Activated CD4-positive, alpha-beta memory T cell treated with anti-CD3 and anti-CD28 coated beads, Interleukin-2, amount 10 ng/mL, durations not matched to agents 7 days and 5 days (primary cell): ENCODE data around the gene MSANTD2. TPM values are rescaled to one million over a fixed set of nuclear protein-coding genes. Genes with fewer than 3 reads are reported as not detected.

Experiments used
- CTCF ChIA-PET: fragments of 350-600 bp; sonication (Branson Sonifier 250); formaldehyde crosslinking; loops from one replicate; lab custom pipeline; 2021; ENCODE audit warnings: antibody characterized with exemption, inconsistent platforms; lab: Charles Lee
- POLR2A ChIA-PET: fragments of 350-600 bp; sonication (Branson Sonifier 250); formaldehyde crosslinking; loops from one replicate; lab custom pipeline; 2021; ENCODE audit warnings: antibody characterized with exemption; lab: Charles Lee
- DNase-seq: peaks from one replicate; pipeline ENCODE4 v3.0.0-alpha.2; 2020
- H3K27ac Mint-ChIP-seq: one replicate; pipeline ENCODE4 v1.8.0; 2021; ENCODE audit warnings: mild to moderate bottlenecking, mixed read lengths
- H3K27me3 Mint-ChIP-seq: one replicate; pipeline ENCODE4 v1.8.0; 2021; ENCODE audit warnings: mixed read lengths
- H3K36me3 Mint-ChIP-seq: one replicate; pipeline ENCODE4 v1.8.0; 2021; ENCODE audit warnings: low read depth, mixed read lengths
- H3K4me1 Mint-ChIP-seq: one replicate; pipeline ENCODE4 v1.8.0; 2021; ENCODE audit warnings: mixed read lengths
- H3K4me3 Mint-ChIP-seq: one replicate; pipeline ENCODE4 v1.8.0; 2021; ENCODE audit warnings: mild to moderate bottlenecking, mixed read lengths
- H3K9me3 Mint-ChIP-seq: one replicate; pipeline ENCODE4 v1.8.0; 2021; ENCODE audit warnings: mixed read lengths
- total RNA-seq, 2 experiments: library from RNA; stranded (reverse); gene quantifications; one replicate each; pipeline ENCODE4 v1.2.3, GENCODE V29; 2021

Gene MSANTD2
- total RNA-seq, 2 experiments from 2014 or later: 9.4 to 10.4 TPM

- Mint-ChIP-seq H3K27ac (no peak overlapping the region), H3K4me1 (peaks cover 11% of the 10 kb centered on the region), H3K9me3 (no peaks in the 10 kb centered on the region), H3K27me3 (peaks cover 56% of the 10 kb centered on the region), H3K36me3 (no peaks in the 10 kb centered on the region), H3K4me3 (no peak overlapping the region)
- POLR2A ChIA-PET: interaction anchor here (0.5 kb wide), 1 partner anchor 38 kb away, joined by 4 read pairs; no protein-coding TSS in a partner anchor
- no peak for DNase-seq
- CTCF ChIA-PET: interaction anchor here (0.6 to 1.9 kb wide), 3 partner anchors 48 to 148 kb away, joined by 3 to 5 read pairs (median 3); no protein-coding TSS in a partner anchor
Measured at GRCh38 chr11:124717421-124717785, 82.8 kb downstream of the MSANTD2 start.

- Mint-ChIP-seq H3K36me3 (no peaks in the 10 kb centered on the region), H3K9me3 (no peaks in the 10 kb centered on the region), H3K27ac (no peak overlapping the region), H3K4me3 (no peak overlapping the region), H3K4me1 (peaks cover 11% of the 10 kb centered on the region), H3K27me3 (peaks cover 48% of the 10 kb centered on the region)
- CTCF ChIA-PET: interaction anchor here (1.4 to 1.9 kb wide), 2 partner anchors 48 to 149 kb away, joined by 3 to 5 read pairs; no protein-coding TSS in a partner anchor
- POLR2A ChIA-PET: no interaction called here
- DNase-seq: no peak
Measured at GRCh38 chr11:124716591-124716990, 83.6 kb downstream of the MSANTD2 start.

Other genes starting within 250 kb of the MSANTD2 start
- not detected for gene OR8A1, start 230.4 kb downstream of the MSANTD2 start, total RNA-seq
- not detected for gene PANX3, start 189.0 kb downstream of the MSANTD2 start, total RNA-seq
- gene TBRG1, start 177.5 kb downstream of the MSANTD2 start, total RNA-seq: 10 to 100 TPM; 41.4 to 50.6 TPM
- gene SIAE, start 126.7 kb downstream of the MSANTD2 start, total RNA-seq: 1 to 10 TPM; 5.1 to 8.2 TPM
- 1 to 10 TPM; 3.4 to 3.8 TPM for gene SPA17, start 126.5 kb downstream of the MSANTD2 start, total RNA-seq
- 1 to 10 TPM; 7.3 to 8.4 TPM for gene NRGN, start 60.5 kb downstream of the MSANTD2 start, total RNA-seq
- gene VSIG2, start 48.2 kb downstream of the MSANTD2 start, total RNA-seq: under 1 TPM; 0.38 to 0.55 TPM
- gene ESAM, start 38.1 kb downstream of the MSANTD2 start, total RNA-seq: 1 to 10 TPM; 1.0 to 1.6 TPM
- 1 to 10 TPM; 7.9 to 8.5 TPM for gene ROBO3, start 65.0 kb upstream of the MSANTD2 start, total RNA-seq
- gene ROBO4, start 97.5 kb upstream of the MSANTD2 start, total RNA-seq: not detected
- not detected for gene HEPN1, start 118.8 kb upstream of the MSANTD2 start, total RNA-seq
- not detected for gene HEPACAM, start 135.6 kb upstream of the MSANTD2 start, total RNA-seq
- 1 to 10 TPM; 9.2 to 9.7 TPM for gene CCDC15, start 153.8 kb upstream of the MSANTD2 start, total RNA-seq